ENCODE data around the gene CTSH. TPM values are rescaled to one million over a fixed set of nuclear protein-coding genes. Genes with fewer than 3 reads are reported as not detected.

Gene CTSH
- 34.4 TPM for total RNA-seq

DNA sequence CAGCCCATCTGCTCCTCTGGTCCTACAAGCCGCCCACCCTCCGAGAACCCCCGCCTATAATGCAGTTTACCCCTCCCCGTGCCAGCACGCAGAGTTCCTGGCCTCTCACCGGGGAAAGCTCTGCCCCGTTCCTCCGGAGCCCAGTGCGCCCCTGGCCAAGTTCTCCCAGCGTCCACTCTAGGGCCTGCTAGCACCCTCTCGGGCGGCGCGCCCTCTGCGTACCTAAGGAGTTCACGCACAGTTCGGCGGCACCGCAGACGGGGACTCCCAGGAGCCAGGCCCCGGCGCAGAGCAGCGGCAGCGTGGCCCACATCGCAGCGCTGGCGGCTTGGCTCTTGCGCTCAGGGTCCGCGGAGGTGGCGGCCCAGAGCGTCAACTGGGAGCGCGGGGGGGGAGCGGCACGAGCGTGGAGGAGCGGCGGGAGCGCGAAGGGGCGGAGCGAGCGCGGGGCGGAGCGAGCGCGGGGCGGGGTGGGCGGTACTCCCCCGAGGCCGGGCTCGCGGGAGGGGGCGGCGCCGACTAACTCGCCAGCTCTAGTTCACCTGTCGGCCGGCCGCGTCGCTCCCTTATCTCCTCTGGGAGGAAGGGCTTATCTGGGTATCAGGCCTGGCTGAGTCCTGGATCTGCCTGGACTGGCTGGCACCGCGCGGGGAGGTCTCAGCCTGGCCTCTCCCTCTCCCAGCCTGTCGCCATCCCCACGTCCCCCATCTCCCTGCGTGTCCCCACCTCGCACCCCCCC, at the start of gene CTSH:
Gene CTSH, minus strand, starts transcription at position 378 of the 739 bp plus-strand sequence. Its CDS starts 65 bp downstream, at position 313.
- Histone ChIP-seq H3K27me3 (ENCODE audit: control insufficient read depth in 3 of 3, insufficient read depth in 3 of 3, low read length in 3 of 3) (no peaks in the 10 kb centered on the region), H3K4me1 (ENCODE audit: control insufficient read depth in 3 of 3, insufficient read depth in 3 of 3, low read length in 3 of 3) (peaks cover 10 to 13% (median 10%) of the 10 kb centered on the region in 3 donors), H3K9me3 (ENCODE audit: control insufficient read depth in 3 of 3, low read length in 3 of 3) (no peaks in the 10 kb centered on the region), H3K27ac (ENCODE audit: low read depth, low read length) (no peak within 1 kb of the TSS), H3K4me3 (ENCODE audit: low read length in 3 of 3) (peak within 1 kb of the TSS; percentile 69 to 81 (median 71)), H3K36me3 (ENCODE audit: control insufficient read depth in 3 of 3, insufficient read depth in 3 of 3, low read length in 3 of 3) (no peaks in the 10 kb centered on the region), H3K9ac (ENCODE audit: low read depth in 1 of 3, low read length in 3 of 3) (peak within 1 kb of the TSS; percentile 67 to 82 (median 68))

- Histone ChIP-seq H3K4me1 (ENCODE audit: control insufficient read depth in 3 of 3, insufficient read depth in 3 of 3, low read length in 3 of 3) (peaks cover 0 to 7% (median under 1%) of the 10 kb centered on the region in 3 donors), H3K9ac (ENCODE audit: low read depth in 1 of 3, low read length in 3 of 3) (no peak overlapping the region), H3K27ac (ENCODE audit: low read depth, low read length) (no peak overlapping the region), H3K9me3 (ENCODE audit: control insufficient read depth in 3 of 3, low read length in 3 of 3) (no peaks in the 10 kb centered on the region), H3K4me3 (ENCODE audit: low read length in 3 of 3) (no peak overlapping the region), H3K36me3 (ENCODE audit: control insufficient read depth in 3 of 3, insufficient read depth in 3 of 3, low read length in 3 of 3) (no peaks in the 10 kb centered on the region), H3K27me3 (ENCODE audit: control insufficient read depth in 3 of 3, insufficient read depth in 3 of 3, low read length in 3 of 3) (peaks cover 0 to 5% (median 5%) of the 10 kb centered on the region in 3 donors)
These were observed 49.2 kb upstream of the CTSH start for GRCh38 chr15:78993931-78994530.

DNA sequence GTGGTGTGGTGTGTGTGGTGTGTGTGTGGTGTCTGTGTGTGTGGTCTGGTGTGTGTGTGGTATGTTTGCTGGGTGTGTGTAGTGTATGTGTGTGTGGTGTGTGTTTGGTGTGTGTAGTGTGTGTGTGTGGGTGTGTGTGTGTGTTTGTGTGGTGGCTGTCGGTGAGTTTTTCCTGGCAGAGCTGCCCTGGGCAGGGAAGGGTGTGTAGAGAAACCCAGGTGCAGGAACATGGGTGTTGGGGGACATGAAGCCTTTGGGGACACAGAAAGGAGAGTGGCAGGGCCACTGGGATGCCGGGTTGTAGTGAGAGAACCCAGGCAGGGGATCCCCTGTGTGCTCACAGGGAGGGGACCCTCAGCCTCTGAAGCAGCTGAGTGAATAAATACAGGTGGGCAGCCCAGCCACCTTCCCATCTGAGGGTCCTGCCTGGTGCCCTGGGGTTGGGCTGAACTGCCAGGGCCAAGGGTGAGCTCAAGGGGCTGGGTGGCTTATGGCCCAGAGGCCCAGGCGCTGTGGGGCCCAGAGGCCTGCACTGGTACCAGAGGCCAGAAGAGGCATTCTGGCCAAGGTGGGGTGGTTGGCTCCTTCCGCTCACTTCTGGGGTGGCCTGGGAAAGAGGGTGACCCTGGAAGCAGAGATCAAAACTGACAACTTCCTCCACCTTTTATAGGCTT, 48.5 kb upstream of the CTSH start:
- Histone ChIP-seq H3K27ac (ENCODE audit: low read depth, low read length) (no peak overlapping the region), H3K9me3 (ENCODE audit: control insufficient read depth in 3 of 3, low read length in 3 of 3) (no peaks in the 10 kb centered on the region), H3K36me3 (ENCODE audit: control insufficient read depth in 3 of 3, insufficient read depth in 3 of 3, low read length in 3 of 3) (no peaks in the 10 kb centered on the region), H3K4me1 (ENCODE audit: control insufficient read depth in 3 of 3, insufficient read depth in 3 of 3, low read length in 3 of 3) (peaks cover under 1 to 11% (median 5%) of the 10 kb centered on the region in 3 donors), H3K9ac (ENCODE audit: low read depth in 1 of 3, low read length in 3 of 3) (no peak overlapping the region), H3K27me3 (ENCODE audit: control insufficient read depth in 3 of 3, insufficient read depth in 3 of 3, low read length in 3 of 3) (peaks cover 0 to 5% (median 5%) of the 10 kb centered on the region in 3 donors), H3K4me3 (ENCODE audit: low read length in 3 of 3) (no peak overlapping the region)

GRCh38 chr15:78992416-78993256, 47.8 kb upstream of the CTSH start:
- H3K4me3 ChIP-seq (ENCODE audit: low read length in 3 of 3): no peak overlapping the region
- H3K27me3 ChIP-seq (ENCODE audit: control insufficient read depth in 3 of 3, insufficient read depth in 3 of 3, low read length in 3 of 3): peaks cover 0 to 5% (median 0%) of the 10 kb centered on the region in 3 donors
- H3K9me3 ChIP-seq (ENCODE audit: control insufficient read depth in 3 of 3, low read length in 3 of 3): no peaks in the 10 kb centered on the region
- no peak overlapping the region for H3K27ac ChIP-seq (ENCODE audit: low read depth, low read length)
- peaks cover 3 to 18% (median 8%) of the 10 kb centered on the region in 3 donors for H3K4me1 ChIP-seq (ENCODE audit: control insufficient read depth in 3 of 3, insufficient read depth in 3 of 3, low read length in 3 of 3)
- no peak overlapping the region for H3K9ac ChIP-seq (ENCODE audit: low read depth in 1 of 3, low read length in 3 of 3)
- no peaks in the 10 kb centered on the region for H3K36me3 ChIP-seq (ENCODE audit: control insufficient read depth in 3 of 3, insufficient read depth in 3 of 3, low read length in 3 of 3)

- Histone ChIP-seq H3K27me3 (ENCODE audit: control insufficient read depth in 3 of 3, insufficient read depth in 3 of 3, low read length in 3 of 3) (peaks cover 0 to 5% (median 0%) of the 10 kb centered on the region in 3 donors), H3K36me3 (ENCODE audit: control insufficient read depth in 3 of 3, insufficient read depth in 3 of 3, low read length in 3 of 3) (no peaks in the 10 kb centered on the region), H3K4me1 (ENCODE audit: control insufficient read depth in 3 of 3, insufficient read depth in 3 of 3, low read length in 3 of 3) (peaks cover 3 to 18% (median 8%) of the 10 kb centered on the region in 3 donors), H3K4me3 (ENCODE audit: low read length in 3 of 3) (no peak overlapping the region), H3K9ac (ENCODE audit: low read depth in 1 of 3, low read length in 3 of 3) (no peak overlapping the region), H3K9me3 (ENCODE audit: control insufficient read depth in 3 of 3, low read length in 3 of 3) (no peaks in the 10 kb centered on the region), H3K27ac (ENCODE audit: low read depth, low read length) (no peak overlapping the region)
These were observed 47.0 kb upstream of the CTSH start for GRCh38 chr15:78991879-78992278.

DNA sequence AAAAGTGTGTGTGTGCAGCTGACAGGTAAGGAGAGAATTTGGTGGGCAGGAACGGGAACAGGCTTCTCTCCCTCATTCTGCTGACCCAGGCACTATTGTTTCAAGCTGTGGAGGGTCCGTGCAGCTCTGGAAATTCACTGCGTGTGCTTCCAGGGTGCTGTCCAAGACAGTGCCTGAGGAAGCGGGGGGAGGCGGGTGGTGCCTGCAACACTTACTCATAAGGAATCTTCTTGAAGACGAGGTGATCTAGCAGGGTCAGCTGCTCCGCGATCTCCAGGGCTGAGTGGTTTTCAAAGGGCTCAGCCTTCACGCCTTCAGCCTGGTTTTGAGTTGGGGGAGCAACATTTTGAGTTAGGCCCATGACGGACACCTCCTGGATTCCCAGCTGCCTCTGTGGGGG, 46.6 kb upstream of the CTSH start:
- Histone ChIP-seq H3K27me3 (ENCODE audit: control insufficient read depth in 3 of 3, insufficient read depth in 3 of 3, low read length in 3 of 3) (peaks cover 0 to 5% (median 0%) of the 10 kb centered on the region in 3 donors), H3K27ac (ENCODE audit: low read depth, low read length) (no peak overlapping the region), H3K9me3 (ENCODE audit: control insufficient read depth in 3 of 3, low read length in 3 of 3) (no peaks in the 10 kb centered on the region), H3K9ac (ENCODE audit: low read depth in 1 of 3, low read length in 3 of 3) (no peak overlapping the region), H3K4me1 (ENCODE audit: control insufficient read depth in 3 of 3, insufficient read depth in 3 of 3, low read length in 3 of 3) (peaks cover 3 to 18% (median 8%) of the 10 kb centered on the region in 3 donors), H3K4me3 (ENCODE audit: low read length in 3 of 3) (no peak overlapping the region), H3K36me3 (ENCODE audit: control insufficient read depth in 3 of 3, insufficient read depth in 3 of 3, low read length in 3 of 3) (no peaks in the 10 kb centered on the region)

- no peaks in the 10 kb centered on the region for H3K9me3 ChIP-seq (ENCODE audit: control insufficient read depth in 3 of 3, low read length in 3 of 3)
- H3K27me3 ChIP-seq (ENCODE audit: control insufficient read depth in 3 of 3, insufficient read depth in 3 of 3, low read length in 3 of 3): peaks cover 0 to 5% (median 0%) of the 10 kb centered on the region in 3 donors
- no peaks in the 10 kb centered on the region for H3K36me3 ChIP-seq (ENCODE audit: control insufficient read depth in 3 of 3, insufficient read depth in 3 of 3, low read length in 3 of 3)
- peaks cover 3 to 18% (median 8%) of the 10 kb centered on the region in 3 donors for H3K4me1 ChIP-seq (ENCODE audit: control insufficient read depth in 3 of 3, insufficient read depth in 3 of 3, low read length in 3 of 3)
- H3K4me3 ChIP-seq (ENCODE audit: low read length in 3 of 3): no peak overlapping the region
- H3K27ac ChIP-seq (ENCODE audit: low read depth, low read length): no peak overlapping the region
- H3K9ac ChIP-seq (ENCODE audit: low read depth in 1 of 3, low read length in 3 of 3): no peak overlapping the region
These were observed 45.4 kb upstream of the CTSH start for GRCh38 chr15:78990278-78990677.

DNA sequence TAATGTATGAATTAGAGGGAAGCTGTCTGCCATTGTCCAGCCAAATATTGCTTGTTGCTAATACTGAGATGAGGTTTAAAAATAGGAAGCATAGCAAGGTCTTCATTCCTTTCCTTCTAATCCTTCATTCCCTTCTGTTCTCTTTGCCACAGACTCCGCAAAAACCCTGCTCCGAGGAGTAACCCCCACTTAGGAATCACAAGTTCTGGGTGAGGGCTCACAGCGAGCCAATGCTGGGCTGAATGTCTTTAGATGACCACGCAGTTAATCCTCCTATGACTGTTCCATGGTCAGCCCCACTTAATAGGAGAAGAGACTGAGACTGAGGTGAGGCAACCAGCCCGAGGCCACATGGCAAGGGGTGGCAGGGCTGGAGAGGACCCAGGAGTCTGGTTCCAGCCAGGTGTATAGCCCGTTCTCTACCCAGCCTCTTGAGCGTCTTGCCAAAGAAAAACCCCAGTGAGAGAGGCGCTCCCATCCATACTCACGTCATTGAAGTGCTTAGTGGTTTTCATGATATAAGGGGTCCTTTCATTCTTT, 44.9 kb upstream of the CTSH start:
- no peak overlapping the region for H3K9ac ChIP-seq (ENCODE audit: low read depth in 1 of 3, low read length in 3 of 3)
- H3K27me3 ChIP-seq (ENCODE audit: control insufficient read depth in 3 of 3, insufficient read depth in 3 of 3, low read length in 3 of 3): peaks cover 0 to 5% (median 0%) of the 10 kb centered on the region in 3 donors
- H3K4me3 ChIP-seq (ENCODE audit: low read length in 3 of 3): no peak overlapping the region
- H3K27ac ChIP-seq (ENCODE audit: low read depth, low read length): no peak overlapping the region
- H3K36me3 ChIP-seq (ENCODE audit: control insufficient read depth in 3 of 3, insufficient read depth in 3 of 3, low read length in 3 of 3): no peaks in the 10 kb centered on the region
- no peaks in the 10 kb centered on the region for H3K9me3 ChIP-seq (ENCODE audit: control insufficient read depth in 3 of 3, low read length in 3 of 3)
- H3K4me1 ChIP-seq (ENCODE audit: control insufficient read depth in 3 of 3, insufficient read depth in 3 of 3, low read length in 3 of 3): peaks cover 3 to 18% (median 8%) of the 10 kb centered on the region in 3 donors

DNA sequence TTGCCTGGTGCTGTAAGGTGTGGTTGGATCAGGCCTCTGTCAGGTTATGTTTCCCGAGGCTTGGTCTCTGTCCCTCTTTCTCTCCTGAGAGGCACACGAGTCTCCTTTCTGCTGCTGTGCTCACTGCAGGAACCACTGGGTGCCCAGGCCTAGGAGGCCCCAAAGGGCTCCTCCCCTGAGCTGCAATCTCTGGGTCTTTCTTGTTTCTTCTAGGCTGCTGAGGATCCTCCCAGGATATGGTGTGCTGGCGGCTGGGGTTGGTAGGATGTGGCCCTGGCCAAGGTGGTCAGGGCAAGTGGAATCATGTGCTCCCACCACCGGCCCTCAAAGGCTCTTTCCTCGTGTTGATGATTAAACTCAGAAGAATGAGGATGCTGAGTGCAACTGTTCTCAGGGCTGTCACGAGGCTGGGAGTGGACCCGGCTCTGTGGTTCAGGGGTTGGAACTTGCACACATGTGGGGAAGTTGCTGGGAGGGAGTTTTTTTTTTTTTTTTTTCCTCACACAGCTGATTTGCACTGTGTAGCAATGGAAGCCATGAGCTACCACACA, 43.6 kb upstream of the CTSH start:
- Histone ChIP-seq H3K4me3 (ENCODE audit: low read length in 3 of 3) (no peak overlapping the region), H3K27me3 (ENCODE audit: control insufficient read depth in 3 of 3, insufficient read depth in 3 of 3, low read length in 3 of 3) (no peaks in the 10 kb centered on the region), H3K4me1 (ENCODE audit: control insufficient read depth in 3 of 3, insufficient read depth in 3 of 3, low read length in 3 of 3) (peaks cover 8 to 21% (median 14%) of the 10 kb centered on the region in 3 donors), H3K9ac (ENCODE audit: low read depth in 1 of 3, low read length in 3 of 3) (no peak overlapping the region), H3K36me3 (ENCODE audit: control insufficient read depth in 3 of 3, insufficient read depth in 3 of 3, low read length in 3 of 3) (no peaks in the 10 kb centered on the region), H3K27ac (ENCODE audit: low read depth, low read length) (peak overlapping the region; percentile 45), H3K9me3 (ENCODE audit: control insufficient read depth in 3 of 3, low read length in 3 of 3) (no peaks in the 10 kb centered on the region)
